GM12892 (cell line): ENCODE results near the gene TEAD1.

Source experiments
- DNase-seq: peaks from one replicate; pipeline ENCODE4 v3.0.0; 2011; ENCODE audit not compliant: insufficient read length
- FAIRE-seq: peaks from 2 replicates; lab custom pipeline; 2011; peaks lifted over from hg19 to GRCh38; lab: Jason Lieb, UNC
- POLR2A ChIP-seq: IDR thresholded peaks from 2 replicates; pipeline ENCODE4 v1.6.1; 2011; ENCODE audit warnings: low read depth, low read length, control low read depth
- POLR2AphosphoS5 ChIP-seq: IDR thresholded peaks from 2 replicates; pipeline ENCODE4 v1.6.1; 2011; ENCODE audit warnings: low read depth, low read length, control low read depth
- TAF1 ChIP-seq: IDR thresholded peaks from 2 replicates; pipeline ENCODE4 v1.6.1; 2011; ENCODE audit warnings: low read depth, mild to moderate bottlenecking, control low read depth, low read length, borderline replicate concordance

Gene TEAD1

GRCh38 chr11:12880327-12880726 lies 206.1 kb downstream of the TEAD1 start:
- TF ChIP-seq POLR2AphosphoS5, result no peak
- no peak for TF ChIP-seq POLR2A
- TF ChIP-seq TAF1, result no peak
- DNase-seq (no peak), FAIRE-seq (no peak)

GRCh38 chr11:12882670-12883069 lies 208.4 kb downstream of the TEAD1 start:
- FAIRE-seq, result no peak
- DNase-seq, result no peak
- TF ChIP-seq POLR2AphosphoS5 (no peak), TAF1 (no peak), POLR2A (no peak)

GRCh38 chr11:12884751-12885318 lies 210.6 kb downstream of the TEAD1 start:
- no peak for TF ChIP-seq POLR2A
- TF ChIP-seq TAF1, result no peak
- no peak for TF ChIP-seq POLR2AphosphoS5
- DNase-seq (no peak), FAIRE-seq (no peak)

GRCh38 chr11:12885717-12886239 lies 211.6 kb downstream of the TEAD1 start:
- no peak for DNase-seq
- no peak for FAIRE-seq
- TF ChIP-seq TAF1 (no peak), POLR2A (no peak), POLR2AphosphoS5 (no peak)

GRCh38 chr11:12886508-12886907 lies 212.3 kb downstream of the TEAD1 start:
- TF ChIP-seq POLR2AphosphoS5, result no peak
- TF ChIP-seq TAF1, result no peak
- no peak for TF ChIP-seq POLR2A
- FAIRE-seq, result no peak
- no peak for DNase-seq

GRCh38 chr11:12888525-12889158 lies 214.4 kb downstream of the TEAD1 start:
- FAIRE-seq (peak; percentile 95), DNase-seq (peak; percentile 47)
- TF ChIP-seq POLR2AphosphoS5 (no peak), TAF1 (no peak), POLR2A (no peak)

- FAIRE-seq, result no peak
- no peak for DNase-seq
- TF ChIP-seq POLR2A, result no peak
- TF ChIP-seq POLR2AphosphoS5, result no peak
- TF ChIP-seq TAF1, result no peak
Measured at GRCh38 chr11:12889243-12889642, 215.0 kb downstream of the TEAD1 start.

GRCh38 chr11:12890476-12890875 lies 216.3 kb downstream of the TEAD1 start:
- no peak for TF ChIP-seq TAF1
- TF ChIP-seq POLR2A, result no peak
- no peak for TF ChIP-seq POLR2AphosphoS5
- DNase-seq (no peak), FAIRE-seq (no peak)

- peak; percentile 91 for FAIRE-seq
- TF ChIP-seq TAF1 (no peak), POLR2AphosphoS5 (no peak), POLR2A (no peak)
- no peak for DNase-seq
Measured at GRCh38 chr11:12893787-12894672, 219.8 kb downstream of the TEAD1 start.

- FAIRE-seq (no peak), DNase-seq (no peak)
- TF ChIP-seq POLR2A (no peak), POLR2AphosphoS5 (no peak), TAF1 (no peak)
Measured at GRCh38 chr11:12897390-12897789, 223.2 kb downstream of the TEAD1 start.

GRCh38 chr11:12897867-12898266 lies 223.6 kb downstream of the TEAD1 start:
- no peak for FAIRE-seq
- TF ChIP-seq TAF1 (no peak), POLR2A (no peak), POLR2AphosphoS5 (no peak)
- no peak for DNase-seq
